Globus pallidus (tissue), 1 donor: ENCODE data around the gene ARPC1B.
A peak's percentile ranks its signal among the peaks of the same experiment; 100 is the strongest.

Source experiments
- DNase-seq: peaks from one replicate; pipeline ENCODE4 v3.0.0-alpha.2; 2015; ENCODE audit warnings: low spot score

The ARPC1B gene

DNA sequence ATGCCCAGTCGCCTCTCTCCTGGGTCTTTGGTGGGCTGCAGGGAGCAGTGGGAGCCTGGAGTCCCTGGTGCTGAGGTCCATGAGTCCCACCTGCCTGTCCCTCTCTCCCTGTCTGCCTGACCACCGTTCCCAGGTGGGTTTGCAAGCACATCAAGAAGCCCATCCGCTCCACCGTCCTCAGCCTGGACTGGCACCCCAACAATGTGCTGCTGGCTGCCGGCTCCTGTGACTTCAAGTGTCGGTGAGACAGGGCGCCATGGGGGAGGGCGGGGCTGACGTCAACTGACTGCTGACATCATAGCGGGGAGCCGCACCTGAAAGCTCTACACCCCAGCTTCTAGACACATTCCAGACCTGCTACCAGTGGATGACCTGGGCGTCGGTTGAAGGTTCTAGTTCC lies 15.2 kb downstream of the ARPC1B start:
- DNase-seq, result no peak

DNA sequence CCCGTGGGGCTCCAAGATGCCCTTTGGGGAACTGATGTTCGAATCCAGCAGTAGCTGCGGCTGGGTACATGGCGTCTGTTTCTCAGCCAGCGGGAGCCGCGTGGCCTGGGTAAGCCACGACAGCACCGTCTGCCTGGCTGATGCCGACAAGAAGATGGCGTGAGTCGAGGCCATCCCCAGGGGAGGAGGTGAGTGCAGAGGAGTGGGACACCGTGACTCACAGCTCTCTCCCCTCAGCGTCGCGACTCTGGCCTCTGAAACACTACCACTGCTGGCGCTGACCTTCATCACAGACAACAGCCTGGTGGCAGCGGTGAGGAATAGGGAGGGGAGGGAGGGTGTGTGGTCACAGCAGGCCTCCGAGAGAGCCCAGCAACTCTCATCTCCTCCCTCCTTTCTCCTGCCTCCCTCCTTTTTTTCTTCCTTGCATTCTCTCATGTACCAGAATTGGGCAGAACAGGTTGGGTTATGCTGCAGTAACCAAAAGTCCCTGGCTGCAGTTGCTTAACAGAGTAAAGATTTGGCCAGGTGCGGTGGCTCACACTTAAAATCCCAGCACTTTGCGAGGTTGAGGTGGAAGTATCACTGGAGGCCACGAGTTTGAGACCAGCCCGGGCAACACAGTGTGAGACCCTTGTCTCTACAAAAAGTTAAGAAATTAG lies 16.5 kb downstream of the ARPC1B start:
- DNase-seq, result no peak

DNA sequence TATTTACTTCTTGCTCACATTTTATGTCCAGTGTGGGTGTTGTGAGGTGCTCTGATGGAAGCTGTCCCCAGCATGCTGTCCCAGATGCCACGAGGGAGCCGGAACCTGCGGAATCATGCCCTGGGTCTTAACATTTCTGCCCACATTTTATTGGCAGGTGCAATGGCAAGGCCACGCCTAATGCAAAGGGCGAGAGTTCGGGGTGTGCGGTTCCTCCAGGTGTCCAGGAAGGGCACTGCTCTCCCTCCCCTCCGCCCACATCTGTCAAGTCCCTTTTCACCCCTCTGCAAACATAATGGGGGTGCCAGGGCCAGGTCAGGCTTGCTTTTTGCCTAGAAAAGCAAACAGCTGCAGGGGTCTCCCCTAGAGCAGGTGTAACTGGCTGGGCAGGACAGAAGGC lies 17.5 kb downstream of the ARPC1B start:
- DNase-seq, result no peak

DNA sequence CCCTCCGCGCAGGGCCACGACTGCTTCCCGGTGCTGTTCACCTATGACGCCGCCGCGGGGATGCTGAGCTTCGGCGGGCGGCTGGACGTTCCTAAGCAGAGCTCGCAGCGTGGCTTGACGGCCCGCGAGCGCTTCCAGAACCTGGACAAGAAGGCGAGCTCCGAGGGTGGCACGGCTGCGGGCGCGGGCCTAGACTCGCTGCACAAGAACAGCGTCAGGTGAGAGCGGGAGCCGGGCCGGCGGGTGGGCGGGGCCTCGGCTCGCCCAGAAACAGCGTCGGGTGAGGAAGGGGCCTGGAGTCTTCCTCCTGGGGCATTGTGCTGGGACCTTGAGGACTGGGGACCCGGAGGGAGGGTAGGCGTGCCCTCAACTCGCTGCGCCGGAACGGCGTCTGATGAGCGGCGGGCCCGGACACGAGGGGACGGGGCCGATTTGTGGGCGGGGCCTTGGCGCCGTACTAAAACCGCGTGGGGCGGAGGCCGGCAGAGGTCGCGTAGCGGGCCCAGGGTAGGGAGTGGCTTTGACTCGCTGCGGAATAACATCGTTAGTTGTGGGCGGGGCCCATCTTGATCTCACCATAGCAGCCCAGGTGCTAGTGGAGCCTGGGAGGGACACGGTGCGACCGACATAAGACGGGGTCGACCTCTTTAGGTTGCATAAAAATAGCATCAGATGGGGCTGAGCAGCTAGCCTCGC lies 18.3 kb downstream of the ARPC1B start:
- DNase-seq, result no peak

DNA sequence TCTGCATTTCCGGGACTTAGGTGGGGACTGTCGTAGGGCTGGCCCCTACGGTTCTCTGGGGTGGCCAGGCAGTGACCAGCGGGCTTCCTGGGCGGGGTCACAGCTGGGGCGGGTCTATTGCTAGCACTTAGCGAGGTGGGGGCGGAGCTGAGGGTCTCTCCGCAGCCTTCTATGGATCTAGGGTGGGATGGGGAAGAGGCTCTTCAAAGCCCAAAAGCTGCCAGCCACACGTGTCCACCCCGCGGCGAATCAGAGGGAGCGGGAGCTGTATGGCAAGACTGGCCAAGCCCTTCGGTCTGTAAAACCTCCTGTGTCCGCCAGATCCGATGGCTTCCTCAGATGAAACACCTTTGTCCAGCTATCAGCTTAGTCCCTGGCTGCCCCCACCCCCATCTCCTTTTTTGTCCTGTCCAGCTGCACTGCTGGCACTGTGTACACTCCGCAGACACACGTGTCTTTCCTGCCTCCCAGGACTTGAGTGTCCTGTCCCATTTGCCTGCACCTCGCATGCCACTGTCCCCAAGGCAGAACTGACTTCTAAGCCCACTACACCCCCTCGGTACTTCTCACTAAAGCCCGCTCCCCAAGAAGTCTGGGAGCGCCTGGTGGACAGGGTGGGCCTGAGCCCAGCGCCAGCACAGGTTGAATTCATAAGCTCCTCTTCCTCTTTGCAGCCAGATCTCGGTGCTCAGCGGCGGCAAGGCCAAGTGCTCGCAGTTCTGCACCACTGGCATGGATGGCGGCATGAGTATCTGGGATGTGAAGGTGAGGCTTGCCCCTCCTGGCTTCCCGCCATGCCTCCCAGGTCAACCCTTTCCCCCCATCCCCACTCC lies 19.0 kb downstream of the ARPC1B start:
- no peak for DNase-seq

DNA sequence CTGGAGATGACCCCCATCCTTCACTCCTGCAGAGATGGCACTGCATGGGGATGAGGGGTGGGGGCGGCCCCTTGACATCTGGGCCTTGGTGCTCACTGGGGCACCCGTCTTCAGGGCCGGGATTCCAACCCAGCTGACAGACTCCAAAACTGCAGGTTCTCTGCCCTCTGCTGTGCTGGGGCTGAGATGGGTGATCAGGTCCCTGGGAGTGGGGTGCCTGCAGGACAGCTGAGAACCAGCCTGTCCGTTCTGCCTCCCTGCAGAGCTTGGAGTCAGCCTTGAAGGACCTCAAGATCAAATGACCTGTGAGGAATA lies 19.6 kb downstream of the ARPC1B start:
- DNase-seq, result no peak

DNA sequence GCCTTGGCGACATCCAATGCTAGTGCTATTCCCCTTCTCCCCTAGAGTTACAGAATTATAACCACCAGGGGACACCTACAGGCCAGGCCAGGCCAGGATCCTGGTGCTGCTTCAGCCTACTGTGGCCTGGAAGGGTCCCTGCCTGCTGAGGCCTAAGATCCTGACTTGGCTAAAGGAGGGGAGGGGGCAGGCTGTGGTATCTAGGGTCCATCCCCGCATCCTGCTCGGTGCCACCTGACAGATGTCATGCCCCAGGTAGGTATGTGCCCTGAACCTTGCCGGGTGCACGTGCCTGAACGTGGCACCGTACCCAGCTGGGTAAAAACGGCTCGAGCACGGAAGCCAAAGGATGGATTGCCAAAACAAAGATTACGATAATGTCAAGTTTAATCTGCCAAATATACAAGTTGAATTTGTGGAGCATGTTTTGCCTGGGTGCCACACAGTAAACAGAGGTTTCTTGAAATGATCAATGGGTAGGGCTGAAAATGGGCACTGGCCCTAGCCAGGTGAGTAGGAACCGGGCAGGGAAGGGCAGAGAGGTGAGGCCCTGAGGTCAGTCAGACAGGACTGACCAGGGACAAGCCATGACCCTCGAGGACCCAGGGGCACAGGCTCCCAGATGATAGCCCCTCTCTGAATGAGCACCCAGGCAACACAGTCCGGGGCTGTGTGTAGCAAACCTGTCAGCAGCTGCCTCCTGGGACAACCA lies 21.2 kb downstream of the ARPC1B start:
- DNase-seq, result no peak

DNA sequence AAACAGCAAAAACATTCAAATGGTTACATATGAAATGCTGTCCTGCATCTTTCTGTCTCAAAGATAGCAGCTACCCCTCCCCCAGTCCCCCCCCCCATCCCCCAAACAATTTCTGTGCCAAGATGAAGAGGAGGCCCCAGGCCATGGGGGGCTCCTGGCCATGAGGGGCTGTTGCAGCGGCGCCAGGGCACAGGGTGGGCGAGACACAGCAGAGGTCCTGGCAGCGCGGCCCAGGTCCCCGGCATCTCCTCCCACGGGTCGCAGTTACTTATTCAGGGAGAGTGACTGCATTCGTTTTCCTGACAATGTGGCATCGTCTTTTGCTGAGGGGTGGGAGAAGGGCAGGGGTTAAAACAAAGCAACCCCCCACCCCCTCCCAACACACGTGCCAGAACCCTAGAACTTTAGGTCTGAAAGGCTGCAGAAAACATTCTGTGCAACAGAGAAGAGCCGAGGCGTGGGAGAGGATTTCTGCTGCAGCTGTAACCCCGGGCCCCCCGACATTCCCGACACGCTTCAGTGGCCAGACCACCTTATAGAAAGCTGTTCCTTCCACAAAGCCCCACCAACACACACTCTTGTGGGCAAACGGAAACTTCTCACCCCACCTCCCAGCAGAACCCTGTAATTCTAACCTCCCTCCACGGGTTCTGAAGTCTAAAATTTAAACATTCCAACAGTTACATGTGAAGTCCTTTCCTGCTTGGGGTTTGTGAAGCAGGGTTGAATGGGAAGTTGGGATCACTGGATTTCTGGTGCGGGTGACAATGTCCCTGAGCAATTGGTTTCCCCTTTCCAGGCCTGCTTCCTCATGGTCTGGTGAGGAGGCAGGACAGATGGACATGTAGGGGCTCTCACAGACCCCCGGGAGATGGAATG lies 22.1 kb downstream of the ARPC1B start:
- DNase-seq, result no peak

DNA sequence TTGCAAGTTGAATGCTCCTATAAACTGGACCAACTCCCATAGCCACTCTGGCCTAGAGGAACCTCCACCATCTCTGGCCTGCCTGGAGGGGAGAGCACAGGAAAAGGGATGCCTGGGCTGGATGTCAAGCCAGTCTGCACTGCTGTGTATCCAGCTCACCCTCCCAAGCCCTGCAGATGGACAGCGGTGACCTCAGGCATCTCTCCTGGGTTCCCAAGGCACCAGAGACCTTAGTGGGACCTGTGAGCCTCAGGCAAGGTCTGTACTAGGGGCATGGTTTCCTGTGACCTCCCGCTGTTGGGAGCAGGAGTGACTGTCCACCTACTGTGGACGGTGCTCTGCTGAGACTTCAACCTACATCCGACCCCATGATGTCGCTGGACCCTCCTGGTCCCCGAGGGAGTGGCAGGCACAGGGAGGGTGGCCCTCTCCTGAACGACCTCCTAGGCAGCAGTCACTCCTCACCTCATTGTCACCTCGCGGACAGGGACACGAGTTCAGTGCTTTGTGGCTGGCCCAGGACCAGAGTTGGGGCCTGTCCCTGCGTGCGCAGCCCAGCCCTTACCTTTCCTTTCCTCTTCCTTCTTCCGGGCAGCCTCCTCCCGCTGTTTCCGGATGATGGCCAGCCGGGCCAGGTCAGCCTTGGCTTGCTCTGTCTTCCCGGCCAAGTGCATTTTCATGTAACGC lies 22.9 kb downstream of the ARPC1B start:
- no peak for DNase-seq

DNA sequence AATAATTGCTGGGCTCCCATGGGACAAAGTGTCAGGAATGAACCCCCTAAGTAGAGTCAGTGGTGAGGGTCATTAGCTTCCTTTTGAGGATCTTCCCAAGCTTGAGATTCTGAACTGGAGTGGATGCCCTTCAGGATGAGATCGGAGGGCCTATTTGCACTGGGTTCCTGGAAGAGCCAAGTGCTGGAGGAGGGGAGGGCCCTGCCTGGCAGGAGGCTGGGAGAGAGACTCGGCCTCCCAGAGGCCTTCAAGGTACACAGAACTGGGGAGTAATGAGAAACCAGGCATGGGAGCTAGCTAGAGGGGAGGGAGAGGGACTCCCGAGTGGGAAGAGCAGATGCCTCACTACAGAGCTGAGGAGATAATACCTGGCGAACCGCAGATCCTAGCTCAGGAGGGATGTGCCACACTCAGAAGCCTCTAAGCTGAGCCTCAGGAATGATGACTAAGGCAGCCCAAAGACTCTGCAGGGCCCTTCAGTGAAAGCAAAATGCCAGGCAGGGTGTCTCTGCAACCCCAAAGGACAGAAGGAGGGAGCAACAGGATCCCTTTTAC lies 24.4 kb downstream of the ARPC1B start:
- no peak for DNase-seq

DNA sequence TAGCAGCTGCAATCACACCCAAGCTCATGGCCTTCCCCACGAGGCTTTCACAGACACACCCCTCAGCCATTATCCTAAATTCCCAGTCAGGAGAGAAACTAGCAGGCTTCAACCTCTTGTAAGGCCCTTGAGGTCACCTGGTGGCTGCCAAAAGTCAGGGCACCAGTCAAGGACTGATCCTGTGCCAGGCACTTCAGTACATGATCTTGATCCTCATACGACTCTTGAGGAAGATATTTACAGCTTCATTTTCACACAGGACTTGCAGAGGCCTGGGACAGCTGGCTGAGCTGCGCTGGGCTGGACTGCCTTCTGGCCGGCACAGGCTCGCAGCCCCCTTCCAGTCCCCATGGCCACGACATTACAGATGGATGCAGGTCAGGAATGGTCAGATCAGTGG lies 25.1 kb downstream of the ARPC1B start:
- DNase-seq, result no peak

DNA sequence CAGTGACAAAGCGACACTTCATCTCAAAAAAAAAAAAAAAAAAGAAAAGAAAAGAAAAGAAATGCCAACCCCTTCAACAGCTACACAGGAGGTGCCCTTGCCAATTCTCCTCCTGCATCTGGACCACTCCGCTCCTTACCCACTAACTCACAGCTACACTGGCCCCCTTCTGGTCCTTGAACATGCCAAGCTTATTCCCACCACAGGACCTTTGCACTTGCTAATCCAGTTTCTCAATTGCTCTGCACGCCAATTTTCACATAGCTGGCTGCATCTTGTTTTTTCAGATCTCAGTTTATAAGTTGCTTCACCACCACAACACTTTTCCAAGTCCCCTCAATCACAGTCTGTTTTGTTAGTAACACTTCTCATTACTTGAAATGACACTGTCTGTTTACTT lies 28.3 kb downstream of the ARPC1B start:
- no peak for DNase-seq

DNA sequence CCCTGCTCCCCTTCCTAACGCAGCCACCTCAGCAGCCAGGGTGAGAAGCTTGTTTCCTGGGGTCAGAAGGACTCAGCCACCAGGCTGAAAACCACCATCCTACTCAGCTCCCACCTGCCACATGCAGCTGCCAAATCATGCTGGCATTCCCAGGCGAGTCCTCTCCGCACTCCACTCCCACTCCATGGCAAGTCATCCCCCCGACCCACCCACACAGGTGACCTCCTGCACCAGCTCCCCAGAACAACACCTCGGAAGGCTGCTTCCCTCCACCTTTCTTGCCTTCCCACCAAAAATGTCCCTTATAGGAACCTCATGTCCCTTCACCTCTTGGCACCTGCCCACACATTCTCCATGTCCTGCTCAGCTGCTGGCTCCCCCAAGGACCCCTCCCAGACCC lies 29.2 kb downstream of the ARPC1B start:
- DNase-seq, result no peak

DNA sequence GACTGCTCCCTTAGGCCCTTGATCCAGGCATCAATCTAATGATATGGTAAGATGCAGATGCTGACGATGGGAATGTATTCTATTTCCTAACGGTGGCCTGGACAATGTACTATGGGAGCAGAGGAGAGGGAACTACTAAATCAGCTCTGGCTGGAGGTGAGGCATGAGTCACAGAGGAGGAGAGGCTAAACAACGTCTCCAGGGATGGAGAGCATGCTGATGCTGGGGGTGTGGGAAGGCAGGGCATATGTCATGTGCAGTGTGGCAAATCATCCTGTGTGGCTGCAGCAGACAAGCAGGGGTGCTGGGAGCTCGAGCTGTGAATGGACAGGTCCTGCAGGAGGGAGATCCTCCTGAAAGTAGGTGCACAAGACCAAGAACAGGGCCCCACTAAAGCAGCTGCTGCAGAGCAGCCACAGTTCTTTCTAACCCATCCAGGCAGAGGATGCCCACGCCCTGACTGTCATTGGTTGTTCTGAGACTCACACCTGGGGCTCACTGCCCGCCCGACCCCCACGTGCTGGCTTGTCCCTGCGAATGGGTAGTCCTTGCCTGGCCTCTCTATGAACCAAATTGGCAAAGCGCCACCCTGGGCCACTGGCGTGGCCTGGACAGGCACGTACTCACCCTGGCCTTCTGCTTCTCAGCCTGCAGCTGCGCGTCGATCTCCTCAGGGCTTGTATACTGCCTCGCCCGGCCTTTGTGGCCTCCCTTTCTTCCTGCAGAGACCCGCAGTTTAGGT lies 29.9 kb downstream of the ARPC1B start:
- no peak for DNase-seq

DNA sequence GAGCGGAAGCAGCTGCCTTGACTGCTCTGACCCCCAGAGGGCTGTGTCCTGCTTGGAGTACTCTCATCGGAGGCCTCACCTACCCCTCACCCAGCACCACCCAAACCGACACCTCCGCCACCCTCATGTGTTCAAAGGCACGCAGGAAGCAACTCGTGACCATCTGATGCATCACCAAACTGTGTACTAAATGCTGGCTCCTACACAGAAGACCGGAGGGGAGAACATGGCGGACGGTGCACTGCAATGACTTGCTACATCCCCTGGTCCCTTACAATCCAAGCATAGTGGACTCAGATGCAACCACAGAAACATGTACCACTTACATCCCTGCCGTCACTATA lies 30.4 kb downstream of the ARPC1B start:
- DNase-seq, result no peak

DNA sequence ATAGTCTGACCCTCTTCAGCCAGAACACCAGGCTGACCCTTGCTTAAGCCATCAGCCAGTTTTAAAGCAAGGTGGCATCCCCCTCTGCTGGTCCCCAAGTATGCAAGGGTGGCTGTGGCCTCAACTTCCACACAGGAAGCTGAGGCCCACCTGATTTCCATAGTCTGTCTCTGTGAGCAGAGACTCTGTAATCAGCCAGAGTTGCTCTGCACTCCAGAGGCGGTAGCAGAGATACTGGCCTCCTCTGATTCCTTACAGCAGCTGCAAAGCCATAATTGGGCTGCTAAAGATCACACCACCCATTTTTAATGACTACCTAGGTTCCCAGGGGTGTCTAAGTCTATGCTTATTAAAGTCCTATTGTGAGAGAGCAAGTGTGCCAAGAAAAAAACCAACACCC lies 32.0 kb downstream of the ARPC1B start:
- no peak for DNase-seq

DNA sequence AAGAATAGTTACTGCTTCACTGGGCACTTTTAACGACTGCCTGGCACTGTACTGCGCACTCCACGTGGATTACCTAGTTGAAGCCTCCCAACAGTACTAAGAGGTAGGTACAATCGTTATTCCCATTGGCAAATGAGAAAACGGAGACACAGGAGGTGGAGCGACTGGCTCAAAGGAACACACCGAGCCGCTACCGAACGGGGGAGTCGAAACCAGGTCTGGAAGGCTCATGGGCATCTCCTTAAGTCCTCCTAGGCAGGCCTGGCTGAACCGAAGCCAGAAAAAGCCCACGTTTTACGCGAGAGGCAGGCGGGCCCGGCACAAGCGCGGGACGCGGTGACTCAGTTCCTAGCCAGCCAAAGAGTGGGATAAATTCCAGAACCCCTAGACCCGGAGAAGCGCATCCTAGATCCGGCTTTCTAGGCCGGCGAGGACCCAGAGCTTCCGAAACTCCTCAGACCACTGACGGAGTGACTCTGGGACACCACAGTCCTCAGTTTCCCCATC lies 33.4 kb downstream of the ARPC1B start:
- no peak for DNase-seq

DNA sequence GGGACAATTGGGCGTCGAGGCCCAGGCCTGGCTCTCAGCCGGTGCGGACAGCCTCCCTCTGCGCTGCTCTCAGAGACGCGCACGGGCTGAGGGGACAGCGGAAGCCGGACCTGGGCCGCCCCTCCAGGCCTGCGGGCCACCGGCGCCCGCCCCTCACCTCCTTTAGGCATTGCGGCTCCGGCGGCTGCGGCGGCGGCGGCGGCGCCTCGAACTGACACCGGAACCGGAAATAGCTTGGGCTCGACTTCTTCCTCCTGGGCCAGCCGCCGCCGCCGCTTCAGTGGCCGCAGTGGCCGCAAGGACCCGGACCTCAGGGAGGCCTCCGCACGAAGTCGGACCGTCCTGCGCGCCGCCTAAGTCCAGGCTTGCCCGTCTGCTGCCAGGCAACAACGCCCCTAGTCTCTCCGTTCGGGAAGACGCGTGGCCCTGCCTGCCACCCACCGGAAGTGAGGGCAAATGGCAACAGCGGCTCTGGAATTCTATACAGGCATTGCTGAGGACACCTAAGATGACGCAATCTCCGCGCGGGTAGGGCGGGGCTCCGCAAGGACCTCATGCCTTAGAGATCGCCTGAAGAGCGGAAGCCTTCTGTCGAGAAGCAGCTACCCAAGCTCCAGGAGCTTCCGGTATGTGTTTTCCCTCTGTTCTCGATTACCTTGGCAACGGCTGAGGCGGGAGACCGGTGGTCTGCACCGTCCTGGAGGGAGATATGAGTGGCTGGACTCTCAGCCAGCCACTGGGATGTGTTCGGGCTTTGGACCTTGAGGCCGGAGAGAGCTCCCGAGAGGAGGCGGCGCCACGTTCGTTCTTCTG lies 34.1 kb downstream of the ARPC1B start, which contains the start of the genes BUD31 and PDAP1:
TSS of gene BUD31 (plus strand) at position 591 of the 813 bp plus-strand sequence. CDS start 2,124 bp downstream, outside the sequence.
TSS of gene PDAP1 (minus strand) at position 219 of the 813 bp plus-strand sequence. CDS start at position 170, 49 bp downstream.
- DNase-seq, result peak; percentile 94

DNA sequence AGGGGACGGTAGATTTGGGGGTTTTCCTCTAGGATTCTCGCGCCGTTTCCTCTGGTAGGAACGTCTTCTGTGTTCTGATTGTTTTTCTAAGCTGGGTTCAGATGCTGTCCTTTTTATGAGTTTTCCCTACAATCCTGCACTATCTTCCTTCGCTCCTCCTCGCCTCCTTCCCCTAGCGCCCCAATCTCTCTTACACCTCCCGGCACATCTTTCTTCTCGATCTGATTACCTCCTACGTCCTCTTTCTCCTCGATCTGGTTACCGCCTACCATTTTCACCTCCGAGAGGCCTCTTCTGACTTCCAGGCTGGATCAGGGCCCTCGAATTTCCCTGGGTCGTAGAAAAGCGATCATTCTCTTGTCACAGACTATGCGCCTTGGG lies 34.7 kb downstream of the ARPC1B start:
- DNase-seq, result no peak
